Stimulated activated CD8-positive, alpha-beta memory T cell treated with anti-CD3 and anti-CD28 coated beads, Interleukin-12 subunit alpha, Interleukin-12 subunit beta, amount 100 ng/mL, for 1 hour (primary cell): ENCODE measurements around the gene RNF214.
"Not testable (repeated sequence)": the region's sequence is repeated elsewhere in the genome, so short reads cannot be mapped to it uniquely, and the experiment has no call there.

Source experiments
- DNase-seq: peaks from one replicate; pipeline ENCODE4 v3.0.0-alpha.2; 2020; ENCODE audit warnings: low read depth

RNF214 gene

DNA sequence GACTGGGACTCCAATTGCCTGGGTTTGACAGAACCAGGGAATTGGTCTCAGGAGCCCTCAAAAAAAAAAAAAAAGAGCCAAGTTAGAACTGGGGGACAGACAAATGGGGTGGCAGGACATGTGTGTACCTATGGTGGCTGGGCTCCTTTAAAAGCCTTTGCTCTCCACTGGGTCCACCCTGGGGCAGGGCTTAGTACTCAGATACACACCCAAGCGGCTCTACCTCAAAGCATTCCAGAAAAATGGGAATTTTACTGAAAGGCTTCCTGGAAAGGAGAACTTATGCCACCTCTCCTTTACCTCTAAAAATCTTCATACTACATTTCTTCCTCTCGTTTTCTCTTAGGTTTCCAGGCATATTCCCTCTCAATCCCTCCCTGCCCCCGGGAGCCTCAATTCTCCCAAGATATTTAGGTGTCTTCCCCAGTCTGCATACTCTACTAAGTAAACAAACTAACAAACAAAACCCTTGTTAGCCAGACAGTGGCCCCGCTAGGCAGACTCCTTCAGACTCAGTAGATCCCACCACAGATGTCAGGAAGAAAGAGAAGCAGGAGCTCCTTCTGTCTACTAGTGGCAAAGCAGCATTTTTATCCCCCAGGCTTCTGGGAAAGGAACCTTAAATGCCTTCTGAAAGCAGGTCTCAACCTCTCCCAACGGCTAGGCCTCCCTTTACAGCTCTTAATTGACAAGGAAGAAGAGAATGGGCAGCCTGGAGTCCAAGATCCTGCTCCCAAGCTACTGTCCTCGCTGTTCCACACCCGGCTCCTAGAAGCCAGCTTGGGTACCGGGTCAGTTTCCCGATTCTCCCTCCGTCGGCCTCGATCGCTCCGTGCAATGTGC, 1.3 kb upstream of the RNF214 start:
- no peak for DNase-seq

DNA sequence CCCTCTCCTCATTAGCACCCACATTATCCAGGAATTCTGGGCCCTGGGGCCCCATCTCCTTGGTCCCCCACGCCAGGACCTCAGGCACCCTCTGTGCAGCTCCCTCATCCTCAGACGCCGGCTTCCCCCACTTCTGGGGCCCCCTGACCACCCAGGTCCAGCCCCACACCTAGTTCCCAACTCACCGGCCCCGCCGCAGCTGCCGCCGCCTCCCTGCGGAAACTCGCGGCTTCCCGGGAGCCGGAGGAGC, 704 bp upstream of the RNF214 start, which contains the start of gene PCSK7:
Gene PCSK7 (minus strand): TSS at position 232 of the 250 bp plus-strand sequence. CDS start 2,229 bp downstream, outside the sequence.
- no peak for DNase-seq

DNA sequence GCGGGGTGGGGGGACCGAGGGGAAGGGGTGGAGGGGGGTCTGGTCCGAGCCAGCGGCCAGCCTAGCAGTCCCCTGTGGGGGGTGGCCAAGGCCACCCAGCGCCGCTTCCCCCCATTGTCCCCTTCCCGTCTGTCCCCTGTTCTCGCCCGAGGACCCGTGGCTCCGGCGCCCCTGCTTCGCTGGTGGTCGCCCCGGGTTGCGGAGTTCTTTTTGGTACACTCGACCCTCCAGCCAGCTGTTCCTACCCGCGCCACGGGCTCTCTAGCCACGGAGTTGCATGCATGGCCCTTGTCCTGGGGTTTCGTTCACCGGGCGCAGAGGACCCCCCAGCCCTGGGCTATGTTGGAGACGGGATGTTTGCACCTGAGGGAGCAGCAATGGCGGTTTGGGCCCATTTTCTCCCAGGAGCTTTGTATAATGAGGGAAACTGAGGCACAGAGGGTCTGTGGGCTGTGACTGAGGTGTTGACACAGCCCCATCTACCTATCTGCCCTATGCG, 489 bp downstream of the RNF214 start:
- DNase-seq: no peak

DNA sequence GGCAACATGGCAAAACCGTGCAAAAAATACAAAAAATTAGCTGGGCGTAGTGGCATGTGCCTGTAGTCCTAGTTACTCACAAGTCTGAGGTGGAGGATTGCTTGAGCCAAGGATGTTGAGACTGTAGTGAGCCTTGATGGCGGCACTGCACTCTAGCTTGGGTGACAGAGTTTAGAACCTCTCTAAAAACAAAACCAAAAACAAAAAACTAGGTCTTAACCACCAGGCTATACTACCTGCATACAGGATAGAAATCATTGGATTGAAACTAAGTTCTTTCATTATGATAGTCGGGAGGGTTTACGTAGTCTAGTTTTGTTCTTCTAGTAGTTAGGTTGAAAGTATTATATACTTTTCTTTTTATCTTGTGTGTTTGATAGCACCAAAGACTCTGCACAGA, 5.8 kb downstream of the RNF214 start:
- no peak for DNase-seq

DNA sequence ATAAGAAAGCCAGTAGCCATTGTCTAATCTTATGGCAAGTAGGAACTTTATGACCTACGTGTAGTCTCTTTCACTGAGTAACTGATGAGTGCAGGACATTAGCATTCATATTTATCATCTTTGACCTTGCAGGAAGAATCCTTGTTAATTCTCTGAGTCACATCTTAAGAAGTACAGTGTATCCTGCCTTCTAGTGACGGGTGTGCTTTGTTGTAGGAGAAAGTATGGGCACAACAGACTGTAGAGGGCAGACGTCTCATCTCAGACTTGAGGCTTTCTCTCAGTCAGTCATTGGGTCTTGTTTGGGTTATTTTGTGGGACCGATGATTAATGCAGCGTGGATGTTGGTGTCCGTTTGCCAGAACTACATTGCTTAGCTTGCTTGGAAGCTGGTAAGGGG, 6.8 kb downstream of the RNF214 start:
- DNase-seq: no peak

DNA sequence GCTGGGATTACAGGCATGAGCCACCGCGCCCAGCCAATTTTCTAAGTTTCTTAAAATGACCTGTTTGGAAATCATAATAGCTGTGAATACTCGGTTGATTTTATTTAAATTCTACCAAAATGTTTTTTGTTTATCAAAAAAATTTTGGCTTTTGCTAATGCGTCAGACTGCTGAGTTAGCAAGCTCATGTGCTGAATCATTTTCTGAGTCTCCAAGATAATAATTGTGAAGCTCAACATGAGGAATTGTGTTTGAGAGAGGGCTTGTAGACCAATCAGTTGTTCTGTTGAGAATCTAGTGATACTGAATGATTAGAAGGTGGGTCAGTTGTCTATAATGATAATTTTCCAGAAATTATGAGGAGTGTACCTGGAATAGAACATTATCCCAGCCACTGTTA, 15.9 kb downstream of the RNF214 start:
- DNase-seq: no peak

DNA sequence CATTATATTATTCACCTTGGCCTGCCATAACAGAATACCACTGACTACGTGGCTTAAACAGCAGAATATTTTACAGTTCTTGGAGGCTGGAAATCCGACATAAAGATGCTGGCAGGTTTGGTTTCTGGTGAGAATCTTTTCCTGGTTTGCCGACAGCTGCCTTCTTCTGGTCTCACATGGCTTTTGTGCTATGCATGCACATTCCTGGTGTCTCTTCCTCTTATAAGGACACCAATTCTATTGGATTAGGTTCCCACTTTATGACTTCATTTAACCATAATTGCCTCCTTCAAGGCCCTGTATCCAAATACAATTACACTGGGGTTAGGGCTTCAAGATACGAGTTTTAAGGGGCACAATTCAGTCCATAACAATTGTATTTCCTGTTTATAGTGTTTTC, 17.1 kb downstream of the RNF214 start:
- DNase-seq: no peak

DNA sequence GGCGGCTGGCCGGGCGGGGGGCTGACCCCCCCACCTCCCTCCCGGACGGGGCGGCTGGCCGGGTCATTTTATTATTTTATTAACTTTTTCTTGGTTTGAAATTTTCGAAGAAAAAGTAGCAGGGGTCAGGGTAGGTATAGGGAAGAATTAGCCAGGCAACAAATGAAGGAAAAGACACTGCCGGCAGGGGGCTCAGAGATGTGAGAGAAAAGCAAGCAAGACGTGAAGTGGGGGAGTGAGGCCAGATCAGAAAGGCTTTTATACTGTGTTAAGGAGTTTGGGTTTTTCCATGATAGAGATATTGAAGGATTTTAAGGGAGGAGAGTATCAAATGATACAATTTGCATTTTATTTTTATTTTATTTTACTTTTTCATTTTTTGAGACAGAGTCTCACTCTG, 19.0 kb downstream of the RNF214 start:
- DNase-seq: no peak

DNA sequence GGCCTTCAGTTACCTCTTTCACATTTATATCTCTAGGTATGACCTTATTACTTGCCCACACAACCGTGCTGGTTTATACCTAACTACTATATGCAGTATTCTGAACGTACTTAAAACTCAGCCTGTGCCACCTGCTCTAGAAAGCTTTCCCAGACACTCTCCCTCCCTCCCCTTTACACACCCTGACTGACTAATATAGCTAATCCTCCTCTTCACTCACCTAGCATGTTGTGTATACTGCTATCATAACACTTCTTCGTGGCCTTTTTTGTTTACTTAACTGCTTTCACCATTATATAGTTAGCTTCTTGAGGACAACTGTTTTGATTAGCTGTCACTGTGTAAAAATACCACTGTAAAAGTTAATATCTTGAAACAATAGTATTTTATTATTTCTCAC, 23.5 kb downstream of the RNF214 start:
- no peak for DNase-seq

DNA sequence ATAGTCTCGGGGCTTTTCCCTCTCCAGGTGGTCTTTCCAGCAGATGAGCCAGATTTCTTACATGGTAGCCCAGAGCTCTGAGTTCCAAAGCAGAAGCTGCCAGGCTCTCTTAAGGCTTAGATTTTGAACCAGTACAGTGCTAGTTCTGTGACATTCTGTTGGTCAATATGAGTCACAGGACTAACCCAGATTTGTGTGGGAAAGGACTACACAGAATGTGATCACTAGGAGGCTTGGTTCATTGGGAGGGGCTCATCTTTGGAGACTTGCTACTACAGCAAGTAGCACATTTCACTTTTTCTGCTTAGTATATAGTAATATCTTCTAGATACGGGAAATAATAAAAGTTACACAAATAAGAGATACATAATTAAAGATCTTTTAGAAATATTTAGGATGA, 24.1 kb downstream of the RNF214 start:
- no peak for DNase-seq

DNA sequence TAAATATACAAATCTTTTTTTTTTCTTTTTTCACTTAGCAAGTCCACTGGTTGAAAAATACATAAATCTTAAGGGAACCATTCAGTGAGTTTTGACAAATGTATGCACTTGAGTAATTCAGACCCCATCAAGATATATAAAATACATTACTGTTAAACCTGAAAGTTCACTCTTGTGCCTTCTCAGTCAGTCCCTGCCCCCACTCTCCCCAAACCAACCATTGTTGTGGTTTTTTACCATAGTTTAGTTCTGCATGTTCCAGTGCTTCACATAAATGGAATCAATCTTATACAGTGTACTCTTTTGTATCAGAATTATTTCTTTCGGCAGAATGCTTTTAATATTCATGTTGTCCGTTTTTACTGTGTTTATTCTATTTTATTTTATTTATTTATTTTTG, 26.1 kb downstream of the RNF214 start:
- DNase-seq: no peak

DNA sequence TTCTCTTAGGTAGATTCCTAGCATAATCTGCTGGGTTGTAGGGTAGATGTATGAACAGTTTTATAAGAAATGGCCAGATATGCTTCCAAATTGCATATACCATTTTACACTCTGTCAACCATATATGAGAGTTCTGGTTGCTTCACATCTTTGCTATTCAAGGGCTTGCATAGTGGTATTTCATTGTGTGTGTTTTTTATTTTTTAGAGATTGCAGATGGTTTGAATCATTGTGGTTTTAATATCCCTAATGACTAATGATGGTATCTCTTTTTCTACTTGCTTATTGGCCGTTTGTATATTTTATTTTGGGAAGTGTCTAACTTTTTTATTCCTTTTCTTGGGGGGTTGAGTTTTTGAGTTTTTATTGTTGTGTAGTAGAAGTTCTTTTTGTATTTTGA, 26.9 kb downstream of the RNF214 start:
- no peak for DNase-seq

DNA sequence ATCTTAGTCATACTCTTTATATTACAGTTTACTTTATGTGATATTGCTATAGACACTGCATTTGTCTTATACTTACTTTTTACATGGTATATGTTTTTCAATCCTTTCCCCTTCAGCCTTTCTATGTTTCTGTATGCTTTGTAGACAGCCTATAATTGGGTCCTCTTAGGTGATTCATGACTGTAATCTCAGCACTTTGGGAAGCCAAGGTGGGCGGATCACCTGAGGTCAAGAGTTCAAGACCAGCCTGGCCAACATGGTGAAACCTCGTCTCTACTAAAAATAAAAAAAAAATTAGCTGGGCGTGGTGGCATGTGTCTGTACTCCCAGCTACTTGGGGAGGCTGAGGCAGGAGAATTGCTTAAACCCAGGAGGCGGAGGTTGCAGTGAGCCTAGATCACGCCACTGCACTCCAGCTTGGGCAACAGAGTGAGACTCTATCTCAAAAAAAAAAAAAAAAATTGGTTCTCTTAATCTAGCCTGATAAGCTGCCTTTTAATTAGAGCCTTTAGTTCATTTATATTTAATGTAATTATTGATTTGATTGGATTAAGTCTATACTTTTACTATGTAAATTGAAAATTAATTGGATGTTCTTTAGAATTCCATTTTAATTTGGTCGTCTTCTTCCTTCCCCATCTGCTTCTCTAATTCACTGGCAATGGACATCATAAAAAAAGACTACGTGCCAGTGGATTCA, 32.3 kb downstream of the RNF214 start:
- DNase-seq: not testable (repeated sequence)

DNA sequence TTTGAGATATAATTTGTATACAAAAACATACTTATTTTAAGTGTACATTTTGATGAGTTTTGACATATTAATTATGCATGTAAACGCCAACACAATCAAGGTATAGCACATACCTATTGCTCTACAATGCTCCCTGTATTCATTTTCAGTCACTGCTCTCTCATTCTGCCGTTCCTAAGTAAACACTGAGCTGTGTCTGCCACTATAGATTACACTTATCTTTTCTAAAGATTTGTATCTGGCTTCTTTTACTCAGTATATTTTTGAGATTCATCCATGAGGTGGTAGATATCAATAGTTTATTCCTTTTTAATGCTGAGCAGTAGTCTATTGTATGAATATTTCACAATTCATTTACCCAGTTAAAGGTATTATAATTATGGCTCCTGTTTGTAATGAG, 33.3 kb downstream of the RNF214 start:
- DNase-seq: no peak

DNA sequence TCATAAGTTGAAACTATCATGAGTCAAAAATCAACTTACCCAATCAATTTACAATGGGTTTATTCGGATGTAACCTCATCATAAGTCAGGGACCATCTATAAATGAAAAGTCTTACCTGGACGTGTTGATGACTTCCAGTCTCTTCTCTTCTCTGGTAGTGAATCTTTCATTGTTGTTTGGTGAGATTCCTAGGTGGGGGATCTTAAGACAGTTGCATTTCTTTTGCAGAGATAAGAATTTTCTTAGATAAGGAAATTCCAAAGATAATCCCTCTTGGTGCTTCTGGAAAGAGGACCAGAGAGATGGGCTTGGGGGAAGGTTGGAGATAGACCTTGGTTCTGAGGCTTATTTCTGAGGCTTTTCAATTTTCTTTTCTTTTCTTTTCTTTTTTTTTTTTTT, 37.4 kb downstream of the RNF214 start:
- DNase-seq: no peak

DNA sequence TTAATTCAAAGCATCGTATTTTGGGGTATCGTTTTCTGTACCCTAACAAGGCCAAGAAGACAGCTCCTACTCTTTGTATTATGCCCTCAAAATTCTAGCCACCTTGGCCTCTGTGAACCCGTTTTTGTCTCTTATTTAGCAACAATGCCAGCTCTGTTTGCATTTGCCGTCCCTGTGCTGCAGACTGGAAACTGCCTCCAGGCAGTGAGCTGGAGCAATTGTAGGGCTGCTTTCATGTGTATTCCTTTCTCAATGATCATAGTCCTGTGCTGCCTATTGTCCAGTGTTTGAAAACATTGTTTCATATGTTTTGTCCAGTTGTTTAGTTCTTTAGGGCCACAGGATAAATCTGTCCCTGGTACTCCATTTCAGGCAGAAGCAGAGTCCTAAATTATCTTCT, 38.7 kb downstream of the RNF214 start:
- no peak for DNase-seq

DNA sequence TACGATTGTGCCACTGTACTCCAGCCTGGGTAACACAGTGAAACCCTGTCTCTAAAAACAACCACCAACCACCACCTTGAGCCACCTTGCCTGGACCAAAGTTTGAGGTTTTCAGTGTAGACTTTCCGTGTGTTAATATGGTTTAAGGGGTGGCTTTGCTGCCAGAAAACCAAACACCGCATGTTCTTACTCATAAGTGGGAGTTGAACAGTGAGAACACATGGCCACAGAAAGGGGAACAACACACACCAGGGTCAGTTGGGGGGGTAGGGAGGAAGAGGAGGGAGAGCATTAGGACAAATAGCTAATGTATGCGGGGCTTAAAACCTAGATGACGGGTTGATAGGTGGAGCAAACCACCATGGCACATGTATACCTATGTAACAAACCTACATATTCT, 39.7 kb downstream of the RNF214 start:
- not testable (repeated sequence) for DNase-seq

DNA sequence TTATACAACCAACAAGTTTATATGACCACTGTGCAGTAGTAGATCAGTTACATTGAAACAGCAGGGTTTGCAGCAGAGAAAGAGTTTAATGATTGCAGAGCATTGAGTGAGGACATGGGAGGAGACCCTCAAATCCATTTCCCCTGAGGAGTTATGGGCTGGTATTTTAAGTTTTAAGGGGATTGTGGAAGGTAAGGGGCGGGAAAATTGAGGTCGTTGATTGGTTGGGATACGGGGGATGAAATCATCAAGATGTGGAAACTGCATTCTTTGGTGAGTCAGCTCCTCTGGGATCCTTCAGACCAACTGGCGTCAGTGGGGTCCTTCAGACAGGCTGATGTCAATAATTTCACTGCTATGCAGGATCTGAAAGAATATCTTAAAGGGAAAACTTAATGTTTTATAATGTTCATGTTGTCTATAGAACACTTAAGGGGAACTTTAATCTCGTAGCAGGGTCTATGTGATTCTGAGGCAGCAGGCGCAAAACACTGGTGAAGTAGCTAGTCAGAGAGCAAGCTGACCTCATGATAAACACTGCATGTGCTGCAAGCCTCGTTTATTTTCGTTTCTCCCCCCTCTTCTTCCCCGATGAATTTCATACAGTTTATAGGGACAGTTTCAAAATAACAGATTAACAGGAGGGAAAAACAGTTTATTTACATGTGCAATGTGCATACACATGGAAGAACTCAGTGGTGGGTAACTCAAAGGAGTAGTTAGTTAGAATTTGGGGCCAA, 41.2 kb downstream of the RNF214 start:
- DNase-seq: no peak

DNA sequence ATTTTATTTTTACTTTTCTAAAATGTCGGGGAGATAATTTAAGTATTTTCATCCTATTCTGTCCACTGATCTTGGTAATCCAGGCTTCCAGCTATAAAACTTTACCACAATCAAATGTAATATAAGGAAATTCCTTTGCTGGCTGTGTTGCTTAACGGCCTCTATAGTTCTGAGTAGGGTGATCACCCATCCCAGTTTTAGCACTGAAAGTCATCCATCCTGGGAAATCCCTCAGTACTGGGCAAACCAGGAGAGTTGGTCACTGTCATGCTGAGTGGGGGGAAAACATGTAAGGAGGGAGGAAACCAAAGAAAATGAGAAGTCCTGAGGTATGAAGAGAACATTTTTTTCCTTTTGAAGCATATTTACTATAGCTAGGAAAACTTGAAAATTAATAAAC, 45.9 kb downstream of the RNF214 start:
- no peak for DNase-seq

DNA sequence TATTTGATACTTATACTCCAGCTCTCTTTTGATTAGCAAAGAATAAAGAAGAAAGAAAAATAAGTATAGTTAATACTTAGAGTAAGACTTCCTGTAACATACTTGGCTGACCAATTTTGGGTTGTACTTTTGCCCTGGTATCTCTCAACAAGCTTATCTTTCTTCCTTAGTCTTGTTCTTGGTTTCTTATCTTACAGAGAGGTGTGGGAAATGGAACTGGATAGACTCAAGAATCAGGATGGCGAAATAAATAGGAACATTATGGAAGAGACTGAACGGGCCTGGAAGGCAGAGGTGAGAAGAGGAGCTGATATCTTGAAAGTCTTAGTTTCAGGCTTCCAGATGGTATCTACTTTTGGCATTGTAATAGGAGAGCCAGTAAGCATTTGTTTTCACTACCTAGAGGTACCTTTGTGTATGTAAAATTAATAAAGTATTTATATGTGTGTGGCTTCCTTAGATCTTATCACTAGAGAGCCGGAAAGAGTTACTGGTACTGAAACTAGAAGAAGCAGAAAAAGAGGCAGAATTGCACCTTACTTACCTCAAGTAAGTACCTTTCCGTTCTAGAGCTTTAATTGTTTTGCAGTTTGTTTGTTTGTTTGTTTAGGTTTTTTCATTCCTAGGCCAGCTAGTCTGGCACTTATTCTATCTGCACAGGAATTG, 47.4 kb downstream of the RNF214 start:
- DNase-seq: no peak

DNA sequence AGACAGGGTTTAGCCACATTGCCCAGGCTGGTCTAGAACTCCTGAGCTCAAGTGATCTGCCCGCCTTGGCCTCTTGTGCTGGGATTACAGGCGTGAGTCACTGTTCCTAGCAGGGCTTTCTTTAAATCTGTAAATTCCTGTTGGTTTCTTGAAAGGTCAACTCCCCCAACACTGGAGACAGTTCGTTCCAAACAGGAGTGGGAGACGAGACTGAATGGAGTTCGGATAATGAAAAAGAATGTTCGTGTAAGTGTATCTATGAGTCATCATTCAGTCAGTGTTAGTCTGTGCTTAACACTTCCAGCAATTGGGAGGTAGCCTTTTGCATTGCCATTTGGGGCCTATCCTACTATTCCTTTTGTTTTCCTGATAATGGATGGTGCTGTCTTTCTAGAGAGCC, 48.7 kb downstream of the RNF214 start:
- DNase-seq: no peak

DNA sequence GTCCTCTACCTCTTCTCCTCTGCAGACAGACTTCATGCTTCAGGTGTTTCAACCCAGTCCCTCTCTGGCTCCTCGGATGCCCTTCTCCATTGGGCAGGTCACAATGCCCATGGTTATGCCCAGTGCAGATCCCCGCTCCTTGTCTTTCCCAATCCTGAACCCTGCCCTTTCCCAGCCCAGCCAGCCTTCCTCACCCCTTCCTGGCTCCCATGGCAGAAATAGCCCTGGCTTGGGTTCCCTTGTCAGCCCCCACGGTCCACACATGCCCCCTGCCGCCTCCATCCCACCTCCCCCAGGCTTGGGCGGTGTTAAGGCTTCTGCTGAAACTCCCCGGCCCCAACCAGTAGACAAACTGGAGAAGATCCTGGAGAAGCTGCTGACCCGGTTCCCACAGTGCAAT, 49.4 kb downstream of the RNF214 start:
- DNase-seq: no peak
